Measurements from ENCODE around the gene FAM174B.

The FAM174B gene

DNA sequence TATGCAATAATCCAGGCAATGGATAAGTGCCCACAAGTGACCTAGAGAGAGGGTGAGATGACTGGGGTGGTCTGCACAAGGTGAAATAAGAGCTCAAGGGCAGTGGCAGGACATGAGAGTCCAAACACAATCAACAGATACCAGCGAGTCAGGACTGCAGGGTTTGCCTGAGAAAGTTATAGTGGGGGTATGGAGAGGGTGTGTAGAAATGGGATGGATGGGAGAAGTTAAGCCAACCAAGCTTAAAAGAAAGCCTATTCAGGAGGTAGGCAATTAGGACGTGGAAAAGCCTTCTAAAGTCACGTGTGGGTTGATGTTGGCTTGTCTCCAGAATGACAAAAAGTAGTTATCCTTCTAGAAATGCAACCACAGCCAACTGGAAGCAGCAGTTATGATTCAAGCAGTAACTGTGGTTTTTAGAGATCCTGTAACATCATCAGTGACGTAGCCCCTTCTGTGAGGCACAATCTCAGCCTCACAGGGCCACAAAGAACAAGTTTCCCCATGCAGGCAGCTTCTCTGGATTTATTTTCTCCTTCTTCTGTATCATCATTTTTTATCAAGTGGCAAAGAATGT lies 56.1 kb downstream of the FAM174B start:
- FAIRE-seq = no peak

DNA sequence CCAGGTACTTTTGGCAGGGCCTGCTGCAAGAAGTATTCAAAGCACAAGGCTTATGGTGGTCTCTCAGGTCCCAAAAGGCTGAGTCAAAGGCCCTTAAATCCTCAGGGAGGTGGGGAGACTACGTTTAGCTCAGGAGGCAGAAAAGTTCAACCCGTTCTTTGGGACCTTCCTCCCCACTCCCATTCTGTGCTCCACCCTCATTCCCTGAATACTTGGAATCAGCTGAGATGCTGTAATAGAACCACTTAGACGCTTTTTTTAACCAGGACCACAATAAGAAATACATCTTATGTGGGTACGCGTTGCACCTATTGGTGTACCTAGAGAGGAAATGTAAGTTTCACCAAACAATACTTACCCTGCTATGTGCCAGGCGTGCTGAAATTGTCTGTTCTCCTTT lies 58.0 kb downstream of the FAM174B start:
- no peak for FAIRE-seq

DNA sequence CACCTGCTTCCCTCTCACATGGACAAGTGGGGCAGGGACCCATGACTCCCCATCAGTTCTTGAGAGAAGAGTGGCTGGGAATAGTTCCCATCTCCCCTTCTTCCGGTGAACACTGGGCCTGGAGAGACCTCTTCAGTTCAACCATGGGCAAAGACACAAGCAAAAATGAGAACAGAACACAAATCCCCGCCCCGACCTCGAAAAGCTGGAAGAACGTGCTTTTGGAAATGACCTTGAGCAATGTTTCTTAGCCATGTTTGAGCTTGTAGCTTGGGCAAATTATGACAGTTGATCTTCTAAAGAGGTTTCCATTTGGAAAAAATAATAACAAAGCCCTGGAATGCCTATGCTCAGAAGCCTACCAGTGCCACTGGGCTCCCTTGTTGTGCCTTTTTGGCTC lies 59.0 kb downstream of the FAM174B start:
- no peak for FAIRE-seq

DNA sequence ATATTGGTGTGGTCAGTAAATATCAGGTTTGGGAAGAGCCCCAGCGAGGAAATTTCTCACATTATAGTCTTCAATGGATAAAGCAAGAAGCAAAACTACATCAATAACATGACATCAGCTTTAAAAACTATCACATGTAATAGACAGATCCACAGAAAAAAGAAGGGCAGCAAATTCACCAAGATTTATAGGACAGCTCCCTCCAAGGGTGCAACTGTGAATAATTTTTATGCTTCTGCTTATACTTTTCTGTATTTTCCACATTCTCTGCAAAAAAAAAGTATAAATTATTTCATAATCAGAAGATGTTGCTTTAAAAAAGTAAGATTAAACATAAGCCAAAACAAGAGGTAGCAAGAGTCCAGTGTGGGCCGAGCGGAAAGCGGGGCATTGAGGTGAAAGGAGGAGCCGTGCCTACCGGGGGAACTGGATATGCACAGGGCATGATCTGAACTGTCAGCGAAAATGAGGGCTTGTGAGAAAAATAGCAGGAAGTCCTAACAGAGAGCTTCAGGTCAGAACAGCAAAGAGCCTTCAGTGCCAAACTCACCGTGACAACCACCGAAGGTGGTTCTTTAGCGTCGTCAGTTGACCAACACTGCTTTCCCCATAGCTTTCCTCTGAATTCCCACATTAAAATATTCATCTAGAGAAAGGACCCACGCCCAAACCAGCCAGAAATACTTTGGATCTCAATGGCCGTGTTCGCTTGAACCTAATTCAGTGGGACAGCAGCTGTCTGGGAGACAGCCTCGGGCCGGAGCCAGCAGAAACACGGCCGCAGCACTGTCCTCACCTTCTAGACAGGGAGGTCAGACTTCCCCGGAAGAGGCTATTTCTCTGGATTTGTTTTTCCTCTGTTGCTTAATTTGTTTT lies 59.8 kb downstream of the FAM174B start:
- FAIRE-seq = no peak

DNA sequence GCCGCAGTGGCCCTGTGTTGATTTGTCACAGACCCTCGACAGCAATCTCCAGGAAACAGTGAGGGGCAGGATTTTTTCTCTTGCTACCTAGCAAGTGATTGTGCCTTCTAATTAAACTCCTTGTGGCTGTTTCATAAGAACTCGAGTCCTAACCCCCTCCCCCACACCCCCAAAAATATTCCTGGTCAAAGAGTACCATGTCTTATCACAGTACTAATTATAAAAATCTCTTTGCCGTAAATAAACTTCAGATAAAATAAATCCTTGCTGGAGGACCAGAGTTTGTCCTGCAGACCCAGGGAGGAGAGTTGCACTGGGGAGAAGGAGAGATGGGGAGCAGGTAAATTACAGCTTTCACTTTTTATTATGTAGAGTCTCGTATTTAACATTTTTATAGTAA lies 64.3 kb downstream of the FAM174B start:
- no peak for FAIRE-seq

DNA sequence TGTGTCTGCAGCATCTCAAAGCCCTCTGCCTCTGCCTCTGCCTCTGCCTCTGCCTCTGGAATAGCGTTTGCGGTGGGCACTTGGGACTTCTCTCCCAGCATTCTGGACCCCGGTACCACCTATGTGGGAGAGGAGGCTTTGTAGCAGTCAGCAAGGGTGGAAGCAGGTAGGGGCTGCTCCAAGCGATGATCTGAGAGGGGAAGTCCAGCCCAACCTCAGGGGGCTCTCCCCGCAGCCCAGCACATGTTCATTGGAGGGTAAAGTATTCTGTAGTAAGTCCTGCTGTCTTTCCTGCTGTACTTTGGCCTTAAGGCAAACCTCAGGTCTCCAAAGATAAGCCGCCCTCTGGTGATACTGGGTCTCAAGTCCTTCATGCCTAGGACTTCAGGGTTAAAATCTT lies 68.6 kb downstream of the FAM174B start:
- no peak for FAIRE-seq

DNA sequence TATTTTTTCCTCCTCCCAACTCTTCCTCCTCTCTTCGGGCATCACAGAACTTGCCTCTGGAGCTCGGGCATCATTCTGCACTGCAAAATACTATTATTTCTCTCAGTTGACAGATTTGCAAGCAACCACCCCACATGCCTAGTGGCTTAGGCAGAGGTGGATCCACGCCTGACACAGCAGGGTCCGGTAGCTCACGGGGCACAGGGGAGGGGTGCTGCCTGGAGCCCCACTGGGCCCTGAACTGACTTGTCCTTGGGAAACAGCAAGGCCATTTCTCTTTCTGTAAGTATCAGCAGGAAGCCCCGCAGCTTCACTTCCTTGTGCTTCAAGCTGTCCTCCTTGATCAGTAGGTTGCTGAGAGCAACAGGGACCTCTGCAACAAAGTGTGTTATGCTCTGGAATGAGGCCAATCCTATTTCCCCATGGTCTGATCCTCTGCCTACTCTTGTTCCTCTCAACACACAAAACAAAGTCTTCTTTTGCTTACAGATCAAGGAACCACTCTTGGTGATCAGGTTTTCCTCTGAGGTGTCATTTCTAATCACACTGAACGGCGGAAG lies 69.1 kb downstream of the FAM174B start:
- FAIRE-seq = no peak

DNA sequence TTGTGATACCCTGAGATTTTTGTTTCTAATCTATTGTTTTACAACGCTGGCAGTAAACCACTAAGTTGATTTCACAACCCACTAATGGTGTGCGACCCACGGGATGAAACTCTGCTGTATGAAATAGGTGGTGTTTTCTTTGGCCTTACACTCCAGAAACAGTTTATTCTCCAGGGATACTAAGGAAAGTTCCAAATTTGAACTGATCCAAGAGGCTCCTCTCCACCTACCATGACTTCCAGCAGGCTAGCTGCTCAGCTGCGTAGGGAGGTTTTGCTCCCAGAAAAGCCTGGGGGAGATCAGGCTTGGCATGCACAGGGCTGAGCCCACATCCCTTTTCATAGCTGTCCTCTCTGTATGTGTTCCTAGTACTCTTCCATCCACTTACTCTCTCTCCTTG lies 71.5 kb downstream of the FAM174B start:
- no peak for FAIRE-seq

DNA sequence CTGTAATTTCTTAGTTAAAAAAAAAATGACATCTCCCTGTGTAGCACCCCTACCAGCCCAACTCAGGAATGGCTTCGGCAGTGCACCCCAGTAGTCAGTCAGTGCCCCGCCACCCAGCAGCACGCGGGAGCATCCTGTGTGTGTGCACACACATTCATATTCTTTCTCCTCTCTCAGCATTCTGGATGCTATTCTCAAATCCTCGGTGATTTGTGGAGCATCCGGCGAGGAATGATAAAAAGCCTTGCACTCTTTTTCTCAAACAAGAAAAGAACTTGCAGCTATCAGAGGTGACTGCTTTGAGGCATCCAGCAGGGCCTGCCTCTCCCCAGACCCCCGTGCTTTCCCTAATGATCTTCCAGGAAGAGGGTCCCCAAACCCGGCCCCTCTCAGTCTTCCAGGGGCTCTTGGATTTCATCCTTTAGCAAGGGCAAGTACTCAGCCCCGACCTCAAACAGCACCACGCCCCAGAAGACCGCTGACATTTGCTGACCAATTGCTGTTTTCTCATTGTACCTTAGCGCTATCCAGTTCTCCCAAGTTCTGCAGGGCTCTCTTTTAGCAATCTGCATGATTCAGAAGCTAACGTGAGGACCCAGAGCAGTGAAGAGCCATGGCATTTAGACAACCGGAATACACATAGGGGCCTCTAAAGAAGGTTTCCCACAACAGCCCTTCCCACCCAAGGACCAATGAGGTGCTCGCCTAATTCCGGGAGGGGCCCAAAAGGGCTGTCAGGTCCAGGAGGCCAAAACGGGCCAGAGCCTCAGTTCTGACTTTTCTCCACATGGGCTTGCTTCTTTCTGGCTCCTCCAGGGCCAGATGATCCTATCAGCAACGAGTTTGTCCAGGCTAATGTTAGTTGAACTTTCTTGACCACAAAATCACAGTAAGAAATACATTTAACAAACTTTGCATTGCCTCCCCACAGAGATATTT lies 72.2 kb downstream of the FAM174B start:
- FAIRE-seq = no peak

DNA sequence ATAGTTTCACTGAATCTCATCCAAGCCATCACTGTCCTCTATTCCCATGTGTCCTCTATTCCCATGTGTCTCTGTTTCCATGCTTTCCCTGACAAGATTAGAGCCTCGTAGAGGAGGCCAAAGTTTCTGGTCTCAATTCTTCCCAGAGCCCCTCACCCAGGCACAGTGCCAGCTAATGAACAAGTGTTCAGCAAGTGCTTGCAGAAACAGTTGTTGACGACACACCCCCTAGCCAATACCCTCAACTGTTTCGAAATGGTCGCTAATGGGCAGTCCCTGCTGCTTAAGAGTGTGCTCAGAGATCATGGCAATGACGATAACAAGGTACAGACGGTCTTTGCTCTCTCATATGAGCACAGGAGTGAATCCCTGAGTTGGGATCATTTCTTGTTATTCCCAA lies 73.4 kb downstream of the FAM174B start:
- FAIRE-seq = no peak

DNA sequence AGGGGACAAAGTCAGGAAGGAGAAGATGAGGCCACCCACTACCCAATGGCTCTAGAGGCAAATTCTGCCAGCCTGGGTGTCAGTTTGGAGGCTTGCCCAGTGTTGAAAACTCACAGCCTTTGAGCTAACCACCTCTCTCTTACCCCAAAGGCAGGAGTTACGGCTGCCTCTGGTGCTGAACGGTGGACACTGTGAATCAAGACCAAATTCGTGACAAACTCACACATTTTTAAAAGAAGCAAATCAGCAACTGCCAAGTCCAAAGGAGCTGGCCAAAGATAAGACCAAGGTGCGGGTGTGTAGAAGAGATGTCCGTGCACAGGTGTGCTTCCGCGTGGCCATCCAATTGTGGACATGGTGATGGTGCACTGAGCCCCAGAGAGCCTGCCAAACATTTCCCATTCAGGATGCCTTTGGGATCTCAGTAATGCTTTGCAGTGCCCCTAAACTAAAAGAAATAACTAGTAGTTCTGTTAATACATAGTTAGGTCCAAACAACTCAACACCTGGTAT lies 74.6 kb downstream of the FAM174B start:
- FAIRE-seq = no peak

DNA sequence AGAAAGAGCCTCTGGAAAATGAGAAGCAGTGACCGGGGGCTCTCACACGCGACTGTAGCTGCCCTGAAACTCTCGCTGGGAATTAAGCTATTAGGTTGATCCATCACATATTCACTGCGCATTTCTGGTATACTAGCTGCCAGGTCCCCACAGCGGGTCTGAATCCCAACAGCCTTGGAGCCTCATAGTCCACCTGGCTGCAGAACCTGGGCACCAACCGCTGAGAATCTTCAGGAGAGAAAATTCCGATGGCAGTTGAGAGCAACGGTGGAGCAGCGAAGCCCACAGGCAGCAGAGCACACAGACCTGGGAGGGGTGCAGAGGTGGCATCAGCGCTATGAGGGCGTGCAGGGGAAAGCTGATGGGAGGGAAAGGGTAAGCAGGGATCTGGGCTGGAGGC lies 75.1 kb downstream of the FAM174B start:
- no peak for FAIRE-seq

DNA sequence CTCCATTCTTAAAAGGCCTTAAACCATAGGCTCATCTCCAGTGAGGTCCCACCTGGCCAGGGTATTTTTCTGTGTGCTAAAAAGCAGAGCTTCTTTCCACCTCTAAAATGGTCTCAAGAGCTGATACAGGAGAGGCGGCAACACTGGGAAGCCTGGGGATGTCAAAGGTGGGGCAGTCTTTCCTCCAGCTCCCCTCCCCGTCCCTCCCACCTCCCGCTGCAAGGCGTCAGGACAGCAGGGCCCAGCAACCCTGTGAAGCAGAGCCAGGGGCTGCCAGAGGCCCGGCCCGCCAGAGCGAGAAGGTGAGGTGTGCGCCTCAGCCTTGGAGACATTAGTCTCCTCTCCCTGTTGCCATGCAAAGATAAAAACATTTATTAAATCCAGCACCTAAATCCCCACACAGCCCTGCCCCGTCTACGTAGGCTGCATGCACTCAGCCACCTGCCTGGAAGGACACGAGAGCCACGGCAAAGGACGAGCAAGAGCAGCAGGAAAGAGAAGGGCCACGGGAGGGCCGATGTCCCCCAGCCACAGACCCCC lies 75.6 kb downstream of the FAM174B start:
- no peak for FAIRE-seq

DNA sequence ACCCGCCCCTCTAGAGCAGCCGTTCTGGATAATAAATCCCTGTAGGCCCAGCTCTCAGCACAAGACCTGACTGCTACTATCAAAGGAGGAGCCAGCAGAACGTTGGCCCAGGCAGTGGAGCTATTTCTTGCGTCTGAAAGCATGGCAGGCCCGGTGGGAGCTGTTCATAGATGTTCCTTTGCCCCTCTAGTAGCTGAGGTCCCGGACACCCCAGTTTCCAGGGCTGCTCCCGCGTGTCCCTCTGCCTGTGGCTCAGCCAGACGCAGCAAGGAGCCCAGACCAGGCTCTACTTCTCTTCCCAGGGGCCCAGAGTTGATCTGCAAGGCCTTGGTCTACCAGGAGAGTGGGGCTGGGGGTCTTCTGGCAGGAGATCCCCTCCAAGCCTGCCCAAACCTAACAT lies 76.1 kb downstream of the FAM174B start:
- FAIRE-seq = no peak

DNA sequence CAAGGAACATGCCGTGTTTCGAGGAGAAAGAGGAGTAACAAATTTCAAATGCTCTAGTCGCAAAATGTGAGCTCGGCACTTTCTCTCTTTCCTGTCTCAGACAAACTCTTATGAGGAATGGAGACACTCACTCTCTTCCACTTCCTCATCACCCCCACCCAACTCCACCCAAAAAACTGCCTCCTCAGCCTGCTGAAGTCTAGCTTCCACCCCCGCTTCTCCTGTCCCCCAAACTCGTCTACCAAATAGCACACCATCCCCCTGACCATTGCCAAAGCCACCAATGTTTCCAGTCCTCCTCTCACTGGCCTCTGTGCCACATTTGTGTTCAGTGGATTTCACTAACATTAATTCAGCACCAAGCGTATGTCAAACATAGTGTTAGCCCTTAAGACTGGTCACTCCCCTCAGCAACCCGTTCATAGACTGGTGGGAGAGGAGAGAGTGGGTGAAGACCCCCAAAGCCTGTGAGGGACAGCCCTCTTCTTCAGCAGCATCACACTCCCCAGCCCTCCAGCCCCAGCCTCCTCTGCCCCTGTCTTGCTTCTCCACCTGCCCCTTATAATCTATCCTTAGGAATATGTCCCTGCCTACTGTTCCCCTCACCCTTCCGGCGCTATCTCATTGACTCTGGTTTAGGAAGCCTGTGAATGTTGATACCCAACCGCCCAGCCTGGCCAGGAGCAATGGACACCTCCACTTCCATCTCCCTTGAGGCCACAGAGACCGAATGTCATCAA lies 77.3 kb downstream of the FAM174B start:
- FAIRE-seq = no peak

DNA sequence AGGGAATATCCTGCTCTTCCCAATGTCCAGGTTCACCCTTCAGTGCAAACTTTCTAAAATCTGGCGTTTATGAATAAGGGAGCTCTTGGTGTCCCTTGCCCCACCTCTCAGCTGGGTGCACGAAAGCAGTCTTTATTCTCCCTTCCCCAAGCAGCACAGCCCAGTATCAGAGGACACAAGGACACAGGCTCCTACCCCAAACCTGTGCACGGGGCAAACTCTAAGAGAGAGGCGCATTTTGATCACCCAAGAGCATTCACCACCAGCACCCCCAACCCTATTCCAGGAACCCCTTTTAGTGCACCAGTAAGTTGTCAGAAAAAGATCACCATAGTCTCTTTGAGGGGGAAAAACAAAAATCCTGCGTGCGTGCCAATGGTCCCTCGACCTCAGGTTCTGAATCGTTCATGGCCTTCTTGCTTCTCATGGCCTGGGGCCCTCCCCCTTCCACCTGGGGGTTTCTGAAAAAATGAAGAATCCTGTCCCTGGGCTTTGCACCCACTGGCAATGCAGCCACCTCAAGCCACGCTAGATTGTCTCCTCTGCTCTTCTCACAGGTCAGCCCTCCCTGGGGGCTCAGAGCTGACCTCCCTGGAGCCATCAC lies 78.9 kb downstream of the FAM174B start:
- no peak for FAIRE-seq

DNA sequence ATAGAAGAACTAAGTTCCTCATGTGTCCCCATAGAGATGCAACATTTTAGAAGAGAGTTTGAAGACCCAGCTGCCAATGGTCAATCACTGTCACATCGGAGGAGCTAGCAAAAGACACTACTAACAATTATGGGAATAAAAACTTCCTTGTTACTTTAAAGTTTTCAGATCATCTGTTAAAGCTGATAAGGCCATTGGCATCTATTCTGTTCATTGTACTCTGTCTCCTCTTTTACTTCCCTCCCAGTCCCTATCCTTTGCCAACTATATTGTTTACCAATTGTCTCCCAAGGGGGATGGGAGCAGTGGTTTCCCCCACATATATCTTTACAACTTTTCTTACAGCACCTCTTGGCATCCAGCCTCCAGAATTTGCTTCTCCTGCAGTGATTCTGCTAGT lies 81.0 kb downstream of the FAM174B start:
- no peak for FAIRE-seq

DNA sequence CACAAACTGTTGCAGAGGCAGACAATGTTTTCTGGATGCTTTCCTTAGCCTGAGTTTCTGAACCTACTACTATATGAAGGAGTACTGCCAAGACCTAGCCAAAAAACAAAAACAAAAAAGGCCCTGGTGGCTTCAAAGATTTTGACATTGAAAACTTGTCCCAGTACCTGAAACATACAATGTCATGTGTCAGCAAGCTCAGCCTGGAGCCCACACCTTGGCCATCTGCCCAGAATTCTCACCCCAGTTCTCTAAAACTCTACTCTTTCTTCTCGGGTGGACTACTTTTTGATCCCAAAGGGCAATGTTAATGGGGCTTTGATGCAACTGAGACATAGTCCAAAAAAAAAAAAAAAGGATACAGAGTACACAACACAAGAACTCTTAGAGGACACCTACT lies 81.4 kb downstream of the FAM174B start:
- FAIRE-seq = no peak

DNA sequence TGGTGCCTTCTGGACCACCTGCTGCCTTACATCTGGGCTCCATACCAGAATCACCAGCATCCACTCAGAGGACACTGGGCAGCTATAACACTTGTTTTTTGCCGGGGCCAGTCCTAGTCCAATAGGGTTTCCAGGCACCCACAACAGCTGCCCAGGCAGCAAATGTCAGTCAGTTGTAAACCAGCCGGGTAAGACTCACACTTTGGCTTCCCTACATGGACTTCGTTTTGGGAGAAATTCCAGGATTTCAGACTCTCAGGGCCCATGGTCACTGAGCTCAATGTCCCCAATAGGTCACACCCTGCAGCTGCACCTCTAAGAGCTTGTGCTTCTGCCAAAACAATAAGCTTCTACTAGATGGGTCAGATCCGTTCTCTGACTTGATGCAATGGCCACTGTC lies 83.8 kb downstream of the FAM174B start:
- FAIRE-seq = no peak

DNA sequence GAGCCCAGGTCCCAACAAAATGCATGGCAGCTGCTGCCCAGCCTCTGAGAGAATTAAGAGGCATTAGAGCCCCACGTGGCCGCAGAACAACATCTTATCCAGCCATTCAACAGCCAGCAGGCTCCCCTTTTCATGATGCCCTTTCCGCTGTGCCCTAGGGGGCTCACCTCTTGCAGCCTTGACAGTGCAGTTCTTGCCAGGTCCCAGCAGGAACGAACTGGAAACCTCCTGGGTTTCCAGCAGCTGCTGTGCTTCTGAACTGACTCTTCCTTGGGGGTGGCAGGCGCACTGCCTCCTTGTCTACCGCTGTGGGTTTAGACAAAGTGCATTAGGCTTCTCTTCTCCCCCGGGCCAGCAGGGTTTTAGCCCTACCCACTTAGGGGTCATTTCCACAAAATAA lies 85.2 kb downstream of the FAM174B start:
- no peak for FAIRE-seq

DNA sequence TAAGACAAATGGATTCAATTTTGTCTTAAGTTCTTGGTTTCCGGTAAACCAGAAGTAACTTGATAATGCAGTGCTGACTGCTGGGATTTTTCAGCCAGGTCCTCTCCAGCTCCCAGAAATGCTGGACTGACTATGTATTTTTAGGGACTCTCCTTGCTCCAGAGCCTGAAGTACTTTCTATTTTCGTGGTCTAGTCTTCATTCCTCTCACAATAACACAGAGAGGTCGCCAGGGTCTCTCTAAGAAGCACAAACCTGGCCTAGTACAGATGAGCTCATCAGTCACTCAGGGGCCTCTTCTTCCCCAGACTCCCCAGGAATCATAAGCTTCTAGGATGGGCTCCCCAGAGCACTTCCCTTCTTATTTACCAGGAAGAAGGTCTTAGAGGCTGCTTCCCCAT lies 85.8 kb downstream of the FAM174B start:
- no peak for FAIRE-seq

All from colon (tissue), 2 donors.